Body of pancreas (tissue), 4 donors: ENCODE results near the gene KRTAP2-1. TPM values are rescaled to one million over a fixed set of nuclear protein-coding genes. Genes with fewer than 3 reads are reported as not detected.

ENCODE experiments used
- ATAC-seq: fragments of 150-250 bp; one replicate; pipeline ENCODE4 v1.9.1; 2016
- DNase-seq, 4 donors: peaks; one replicate each; pipeline ENCODE4 v3.0.0-alpha.2; 2019
- H3K27ac ChIP-seq, 4 donors: fragments of 200-600 bp; sonication (generic); 1 replicate in 3 of 4; 2 replicates in 1 of 4; pipeline versions ENCODE4 v1.5.1 to v1.6.1; 2016 to 2019; ENCODE audit warnings: mild to moderate bottlenecking in 1 of 4, mixed read lengths in 1 of 4, moderate library complexity in 1 of 4
- H3K27me3 ChIP-seq, 2 donors: fragments of 200-600 bp; sonication (generic); one replicate each; pipeline ENCODE4 v1.6.0; 2016; ENCODE audit warnings: mild to moderate bottlenecking in 1 of 2
- H3K36me3 ChIP-seq, 2 donors: fragments of 200-600 bp; sonication (generic); replicated peaks in 1 of 2; 2 replicates each; pipeline ENCODE4 v1.5.1; 2016; ENCODE audit warnings: low read depth in 2 of 2; ENCODE audit not compliant: insufficient read depth in 1 of 2
- H3K4me1 ChIP-seq: fragments of 200-600 bp; sonication (generic); one replicate; pipeline ENCODE4 v1.6.0; 2016
- H3K4me3 ChIP-seq, 2 donors: fragments of 200-600 bp; sonication (generic); 1 replicate in 1 of 2; 2 replicates in 1 of 2; pipeline ENCODE4 v1.5.1; 2016 to 2019
- H3K9me3 ChIP-seq, 3 donors: fragments of 200-600 bp; sonication (generic); 1 replicate in 2 of 3; 2 replicates in 1 of 3; pipeline ENCODE4 v1.5.1; 2016
- POLR2A ChIP-seq, 3 donors: fragments of 450-650 bp; IDR thresholded peaks; one replicate each; pipeline ENCODE4 v1.6.1; 2016; ENCODE audit warnings: antibody characterized with exemption in 3 of 3, mild to moderate bottlenecking in 2 of 3
- WGBS, 2 donors: methylation state at CpG; one replicate each; pipeline ENCODE4 v1.1.5; 2017; 5-methylcytosine and 5-hydroxymethylcytosine counted together
- intact Hi-C: fragments of 100-400 bp; cut with DNase I; formaldehyde crosslinking; loops from one replicate; pipeline ENCODE4 v1.15.1; 2023
- total RNA-seq, 2 donors: library from RNA; depleted of rRNA; stranded (reverse); fragments of >200 nt; gene quantifications; one replicate each; pipeline ENCODE4 v1.1.0, GENCODE V29; 2016
- TF ChIP-seq, protein P1 (sequence below), 7 experiments: fragments of 450-650 bp in 4 of 7; fragments of 200-600 bp in 3 of 7; sonication (generic) in 3 of 7; IDR thresholded peaks; one replicate each; pipeline ENCODE4 v1.5.1; 2016 to 2019; ENCODE audit warnings: antibody characterized with exemption in 7 of 7

KRTAP2-1 gene
- total RNA-seq, 2 donors from 2014 or later: not detected

DNA sequence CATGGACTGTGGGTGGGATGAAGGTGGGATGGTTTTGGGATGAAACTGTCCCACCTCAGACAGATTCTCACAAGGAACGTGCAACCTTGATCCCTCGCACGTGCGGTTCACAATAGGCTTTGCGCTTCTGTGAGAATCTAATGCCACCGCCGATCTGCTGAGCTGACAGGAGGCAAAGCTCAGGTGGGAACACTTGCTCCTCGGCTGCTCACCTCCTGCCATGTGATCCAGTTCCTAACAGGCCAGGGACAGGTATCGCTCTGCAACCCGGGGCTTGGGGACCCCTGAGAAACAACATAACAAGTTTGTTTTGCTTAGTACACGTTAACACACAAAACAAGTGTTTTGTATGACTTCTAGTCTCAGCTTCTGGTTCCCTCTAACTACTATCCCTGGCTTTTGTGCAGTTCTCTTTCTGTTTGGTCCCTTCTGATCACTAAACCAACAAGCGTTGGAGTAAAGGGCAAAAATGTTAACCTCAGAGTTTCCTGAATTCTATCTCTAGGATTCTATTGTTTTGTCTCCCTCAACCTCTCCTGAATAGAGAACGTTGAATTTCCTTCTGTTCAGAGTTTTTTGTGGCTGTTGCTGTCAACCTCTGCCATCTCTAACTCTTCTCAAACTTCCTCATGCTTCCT, 30.4 kb downstream of the KRTAP2-1 start:
- no peak overlapping the region for H3K4me3 ChIP-seq
- 63 to 67% methylated on average over 13 of the region's 13 CpGs for WGBS, 2 donors

DNA sequence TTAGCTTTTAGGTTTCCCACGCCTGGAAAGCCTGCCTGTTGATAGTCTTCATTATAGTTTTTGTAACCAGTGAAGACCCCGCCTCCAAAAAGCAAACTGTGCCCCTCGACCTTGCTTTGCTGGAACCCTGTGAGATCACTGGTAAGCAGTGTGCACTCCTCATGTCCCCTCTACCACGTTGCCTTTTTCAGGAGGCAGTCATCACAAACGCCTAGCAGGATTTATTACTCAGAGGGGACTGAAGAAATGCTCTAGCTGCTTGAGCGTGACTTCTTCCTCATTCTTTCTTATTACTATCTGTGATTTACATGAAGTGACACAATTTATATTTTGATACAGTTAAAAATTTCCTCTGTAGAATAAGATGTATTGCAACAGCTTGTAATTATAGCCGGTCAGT, 31.7 kb downstream of the KRTAP2-1 start:
- no peak for TF ChIP-seq POLR2A (IDR thresholded peaks at IDR 0.05)
- TF ChIP-seq, protein P1, sequence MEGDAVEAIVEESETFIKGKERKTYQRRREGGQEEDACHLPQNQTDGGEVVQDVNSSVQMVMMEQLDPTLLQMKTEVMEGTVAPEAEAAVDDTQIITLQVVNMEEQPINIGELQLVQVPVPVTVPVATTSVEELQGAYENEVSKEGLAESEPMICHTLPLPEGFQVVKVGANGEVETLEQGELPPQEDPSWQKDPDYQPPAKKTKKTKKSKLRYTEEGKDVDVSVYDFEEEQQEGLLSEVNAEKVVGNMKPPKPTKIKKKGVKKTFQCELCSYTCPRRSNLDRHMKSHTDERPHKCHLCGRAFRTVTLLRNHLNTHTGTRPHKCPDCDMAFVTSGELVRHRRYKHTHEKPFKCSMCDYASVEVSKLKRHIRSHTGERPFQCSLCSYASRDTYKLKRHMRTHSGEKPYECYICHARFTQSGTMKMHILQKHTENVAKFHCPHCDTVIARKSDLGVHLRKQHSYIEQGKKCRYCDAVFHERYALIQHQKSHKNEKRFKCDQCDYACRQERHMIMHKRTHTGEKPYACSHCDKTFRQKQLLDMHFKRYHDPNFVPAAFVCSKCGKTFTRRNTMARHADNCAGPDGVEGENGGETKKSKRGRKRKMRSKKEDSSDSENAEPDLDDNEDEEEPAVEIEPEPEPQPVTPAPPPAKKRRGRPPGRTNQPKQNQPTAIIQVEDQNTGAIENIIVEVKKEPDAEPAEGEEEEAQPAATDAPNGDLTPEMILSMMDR (IDR thresholded peaks at IDR 0.05): no peak
- intact Hi-C loops: no loop called here
- DNase-seq (no peak), ATAC-seq (no peak)
- Histone ChIP-seq H3K4me3 (no peak overlapping the region), H3K27ac (no peak overlapping the region), H3K9me3 (no peaks in the 10 kb centered on the region), H3K4me1 (no peaks in the 10 kb centered on the region), H3K36me3 (no peaks in the 10 kb centered on the region), H3K27me3 (no peaks in the 10 kb centered on the region)
- 56 to 67% methylated on average over 7 of the region's 7 CpGs for WGBS, 2 donors

More for the DNA sequence above, 30.4 kb downstream of the KRTAP2-1 start:
- intact Hi-C loops: no loop called here
- no peak for TF ChIP-seq POLR2A (IDR thresholded peaks at IDR 0.05)
- TF ChIP-seq, protein P1 (IDR thresholded peaks at IDR 0.05): no peak
- ATAC-seq (no peak), DNase-seq (no peak)
- H3K4me1 ChIP-seq: no peaks in the 10 kb centered on the region
- no peaks in the 10 kb centered on the region for H3K27me3 ChIP-seq
- no peaks in the 10 kb centered on the region for H3K9me3 ChIP-seq
- H3K27ac ChIP-seq: no peak overlapping the region
- no peaks in the 10 kb centered on the region for H3K36me3 ChIP-seq

DNA sequence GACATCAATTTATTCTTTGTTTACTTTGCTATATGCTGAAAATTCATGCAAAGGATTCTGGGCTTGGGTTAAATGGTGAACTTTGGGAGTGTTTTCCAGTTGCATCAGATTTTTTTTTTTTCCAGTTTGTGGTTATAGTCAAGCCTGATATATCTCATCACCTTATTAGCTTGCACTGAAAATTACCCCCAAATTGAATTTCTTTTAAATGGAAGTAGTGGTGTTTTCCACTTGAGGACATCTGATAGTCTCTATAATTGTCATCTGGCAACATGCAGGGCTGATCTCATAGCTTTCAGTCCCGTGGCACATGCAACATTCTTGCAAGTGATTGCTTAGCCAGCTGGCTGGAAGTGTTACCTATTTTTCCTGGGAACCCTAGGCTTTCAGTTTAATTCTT, 33.5 kb downstream of the KRTAP2-1 start:
- no peaks in the 10 kb centered on the region for H3K4me1 ChIP-seq
- no peak overlapping the region for H3K27ac ChIP-seq
- H3K27me3 ChIP-seq: no peaks in the 10 kb centered on the region
- WGBS, 2 donors: 5 to 31% methylated on average over 1 of the region's 1 CpG
- DNase-seq (no peak), ATAC-seq (no peak)
- intact Hi-C loops: no loop called here
- H3K36me3 ChIP-seq: no peaks in the 10 kb centered on the region
- H3K9me3 ChIP-seq: no peaks in the 10 kb centered on the region
- H3K4me3 ChIP-seq: no peak overlapping the region
- no peak for TF ChIP-seq POLR2A (IDR thresholded peaks at IDR 0.05)
- TF ChIP-seq, protein P1 (IDR thresholded peaks at IDR 0.05): no peak

DNA sequence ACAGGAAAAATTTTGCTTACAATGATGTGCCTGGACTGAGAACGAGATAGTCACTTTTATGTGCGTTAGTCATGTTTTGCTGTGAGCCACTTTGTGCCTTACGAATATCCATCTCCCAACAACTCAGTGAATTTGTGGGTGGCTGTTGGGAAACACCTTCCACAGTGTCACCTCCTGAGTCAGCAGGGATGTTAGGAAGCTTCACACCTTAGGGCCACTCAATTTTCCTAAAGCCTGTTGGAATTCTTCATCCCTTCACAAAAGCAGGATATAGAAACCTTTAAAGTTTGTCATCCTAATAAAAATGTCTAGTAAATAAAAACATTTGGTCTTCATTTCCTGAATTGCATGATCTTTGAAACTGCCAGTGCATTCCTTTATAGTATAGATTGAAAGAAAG, 33.9 kb downstream of the KRTAP2-1 start:
- 71 to 80% methylated on average over 3 of the region's 3 CpGs for WGBS, 2 donors
- no peaks in the 10 kb centered on the region for H3K4me1 ChIP-seq
- ATAC-seq (no peak), DNase-seq (no peak)
- H3K27me3 ChIP-seq: no peaks in the 10 kb centered on the region
- no peaks in the 10 kb centered on the region for H3K9me3 ChIP-seq
- H3K4me3 ChIP-seq: no peak overlapping the region
- TF ChIP-seq, protein P1 (IDR thresholded peaks at IDR 0.05): no peak
- no peak for TF ChIP-seq POLR2A (IDR thresholded peaks at IDR 0.05)
- H3K36me3 ChIP-seq: no peaks in the 10 kb centered on the region
- intact Hi-C loops: no loop called here
- no peak overlapping the region for H3K27ac ChIP-seq
